ENCODE measurements around the gene ENPP1.
A peak's percentile ranks its signal among the peaks of the same experiment; 100 is the strongest.

GRCh38 chr6:131914967-131915751, 107.3 kb downstream of the ENPP1 start:
- TF ChIP-seq EZH2 (IDR thresholded peaks at IDR 0.05; ENCODE audit: borderline replicate concordance, insufficient read depth, low read depth, low read length, poor library complexity, severe bottlenecking), result no peak
- peak; percentile 88 for TF ChIP-seq CTCF (IDR thresholded peaks at IDR 0.05)
